Measurements from ENCODE around the gene SCN2B.

The SCN2B gene

GRCh38 chr11:118167906-118168305 is 8.5 kb downstream of the SCN2B start:
- no peaks in the 10 kb centered on the region for H3K79me2 ChIP-seq (ENCODE audit: insufficient read depth, low read length)
- peaks cover 8% of the 10 kb centered on the region for H3K4me1 ChIP-seq (ENCODE audit: insufficient read depth, low read length)
- no peak for ATAC-seq (ENCODE audit: insufficient read depth, low read depth)
- no peaks in the 10 kb centered on the region for H3K36me3 ChIP-seq (ENCODE audit: insufficient read depth, low read length)
- no peak overlapping the region for H3K9ac ChIP-seq (ENCODE audit: low read depth, low read length)
- no peaks in the 10 kb centered on the region for H3K9me3 ChIP-seq (ENCODE audit: insufficient read depth, low read length, severe bottlenecking)
- no peak for DNase-seq
- no peak overlapping the region for H3K27ac ChIP-seq (ENCODE audit: low read length)
- peaks cover 8% of the 10 kb centered on the region for H3K27me3 ChIP-seq (ENCODE audit: insufficient read depth, low read length, poor library complexity)
- no peaks in the 10 kb centered on the region; the same call in 1 of the 2 replicates for H4K20me1 ChIP-seq (ENCODE audit: insufficient read depth, low read length)
- TF ChIP-seq EZH2 (IDR thresholded peaks at IDR 0.05; ENCODE audit: borderline replicate concordance, low read depth, low read length, severe bottlenecking) (no peak), CTCF (IDR thresholded peaks at IDR 0.05; ENCODE audit: borderline replicate concordance, extremely low read depth, low read length, poor library complexity, severe bottlenecking) (no peak)
- H3K4me3 ChIP-seq (ENCODE audit: low read depth in 1 of 2, low read length in 2 of 2): no peak overlapping the region
- H2AFZ ChIP-seq (ENCODE audit: low read depth, low read length): no peak overlapping the region
- no peak overlapping the region for H3K4me2 ChIP-seq (ENCODE audit: insufficient read depth, low read length)

DNA sequence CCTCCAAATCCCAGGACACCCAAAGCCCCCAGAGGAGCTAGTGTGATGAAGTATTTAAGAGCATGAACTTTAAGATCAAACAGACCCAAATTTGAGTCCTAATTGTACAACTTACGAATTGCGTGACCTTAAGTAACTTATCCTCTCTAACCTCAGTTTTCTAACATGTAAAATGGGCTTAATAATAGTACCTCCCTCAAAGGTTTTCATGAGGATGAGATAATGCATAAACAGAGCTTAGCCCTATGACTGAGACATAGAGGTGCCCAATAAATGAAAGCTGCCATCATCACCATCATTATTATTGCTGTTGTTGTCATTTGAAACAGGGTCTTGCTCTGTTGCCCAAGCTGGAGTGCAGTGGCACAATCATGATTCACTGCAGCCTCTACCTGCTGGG is 9.2 kb downstream of the SCN2B start:
- Histone ChIP-seq H3K4me1 (ENCODE audit: insufficient read depth, low read length) (peaks cover 8% of the 10 kb centered on the region), H3K4me3 (ENCODE audit: low read depth in 1 of 2, low read length in 2 of 2) (no peak overlapping the region), H3K36me3 (ENCODE audit: insufficient read depth, low read length) (no peaks in the 10 kb centered on the region), H3K27me3 (ENCODE audit: insufficient read depth, low read length, poor library complexity) (peaks cover 14% of the 10 kb centered on the region), H4K20me1 (ENCODE audit: insufficient read depth, low read length) (no peaks in the 10 kb centered on the region; the same call in 1 of the 2 replicates), H3K9me3 (ENCODE audit: insufficient read depth, low read length, severe bottlenecking) (no peaks in the 10 kb centered on the region), H3K79me2 (ENCODE audit: insufficient read depth, low read length) (no peaks in the 10 kb centered on the region), H3K9ac (ENCODE audit: low read depth, low read length) (no peak overlapping the region), H3K27ac (ENCODE audit: low read length) (no peak overlapping the region), H3K4me2 (ENCODE audit: insufficient read depth, low read length) (no peak overlapping the region), H2AFZ (ENCODE audit: low read depth, low read length) (no peak overlapping the region)
- DNase-seq (no peak), ATAC-seq (ENCODE audit: insufficient read depth, low read depth) (no peak)
- TF ChIP-seq CTCF (IDR thresholded peaks at IDR 0.05; ENCODE audit: borderline replicate concordance, extremely low read depth, low read length, poor library complexity, severe bottlenecking): no peak
- TF ChIP-seq EZH2 (IDR thresholded peaks at IDR 0.05; ENCODE audit: borderline replicate concordance, low read depth, low read length, severe bottlenecking): no peak

DNA sequence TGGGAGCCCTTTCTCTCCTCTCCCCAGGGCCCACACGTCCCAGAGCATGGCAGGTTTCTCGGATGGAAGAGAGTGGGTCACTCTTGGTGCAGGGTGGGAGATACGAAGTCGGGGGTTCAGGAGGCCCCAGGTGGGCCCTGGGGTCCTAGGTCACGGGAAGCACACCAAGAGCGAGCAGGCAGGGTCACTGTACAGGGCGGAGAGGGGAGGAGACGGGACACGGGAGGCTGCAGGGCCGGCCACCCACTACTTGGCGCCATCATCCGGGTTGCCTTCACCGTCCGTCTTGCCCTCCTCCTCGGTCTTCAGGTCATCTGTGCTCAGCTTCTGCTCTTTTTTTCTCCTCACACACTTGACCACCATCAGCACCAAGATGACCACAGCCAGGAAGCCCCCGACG is 9.8 kb downstream of the SCN2B start:
- Histone ChIP-seq H3K9me3 (ENCODE audit: insufficient read depth, low read length, severe bottlenecking) (no peaks in the 10 kb centered on the region), H3K36me3 (ENCODE audit: insufficient read depth, low read length) (no peaks in the 10 kb centered on the region), H3K9ac (ENCODE audit: low read depth, low read length) (no peak overlapping the region), H3K27me3 (ENCODE audit: insufficient read depth, low read length, poor library complexity) (peaks cover 18% of the 10 kb centered on the region), H3K4me3 (ENCODE audit: low read depth in 1 of 2, low read length in 2 of 2) (no peak overlapping the region), H3K4me2 (ENCODE audit: insufficient read depth, low read length) (no peak overlapping the region), H2AFZ (ENCODE audit: low read depth, low read length) (no peak overlapping the region), H3K4me1 (ENCODE audit: insufficient read depth, low read length) (peaks cover 4% of the 10 kb centered on the region), H3K27ac (ENCODE audit: low read length) (no peak overlapping the region), H4K20me1 (ENCODE audit: insufficient read depth, low read length) (no peaks in the 10 kb centered on the region; the same call in 1 of the 2 replicates), H3K79me2 (ENCODE audit: insufficient read depth, low read length) (no peaks in the 10 kb centered on the region)
- no peak for ATAC-seq (ENCODE audit: insufficient read depth, low read depth)
- DNase-seq: no peak
- TF ChIP-seq EZH2 (IDR thresholded peaks at IDR 0.05; ENCODE audit: borderline replicate concordance, low read depth, low read length, severe bottlenecking) (no peak), CTCF (IDR thresholded peaks at IDR 0.05; ENCODE audit: borderline replicate concordance, extremely low read depth, low read length, poor library complexity, severe bottlenecking) (no peak)

DNA sequence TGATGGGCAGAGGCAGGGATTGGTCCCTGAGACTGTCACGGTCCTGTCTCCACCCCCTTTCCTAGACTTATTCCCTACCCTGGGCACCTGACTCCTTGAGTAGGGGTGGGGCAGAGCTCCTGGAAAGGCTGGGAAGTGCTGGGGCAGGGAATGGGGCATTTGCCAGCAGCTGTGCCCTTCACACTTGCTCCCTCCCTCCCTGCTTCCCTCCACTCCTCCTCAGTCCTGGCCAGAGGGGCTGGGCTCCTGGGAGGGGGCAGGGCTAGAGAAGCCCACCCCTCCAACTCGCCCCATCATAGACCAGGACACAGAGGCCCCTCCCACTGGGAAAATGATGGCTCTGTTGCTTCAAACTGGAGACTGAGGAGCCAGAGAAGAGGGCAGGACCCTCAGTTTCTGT is 11.6 kb downstream of the SCN2B start:
- Histone ChIP-seq H3K9ac (ENCODE audit: low read depth, low read length) (no peak overlapping the region), H3K79me2 (ENCODE audit: insufficient read depth, low read length) (no peaks in the 10 kb centered on the region), H3K27ac (ENCODE audit: low read length) (no peak overlapping the region), H3K9me3 (ENCODE audit: insufficient read depth, low read length, severe bottlenecking) (no peaks in the 10 kb centered on the region), H3K27me3 (ENCODE audit: insufficient read depth, low read length, poor library complexity) (peaks cover 26% of the 10 kb centered on the region), H3K4me1 (ENCODE audit: insufficient read depth, low read length) (no peaks in the 10 kb centered on the region), H4K20me1 (ENCODE audit: insufficient read depth, low read length) (no peaks in the 10 kb centered on the region), H2AFZ (ENCODE audit: low read depth, low read length) (no peak overlapping the region), H3K36me3 (ENCODE audit: insufficient read depth, low read length) (no peaks in the 10 kb centered on the region), H3K4me2 (ENCODE audit: insufficient read depth, low read length) (no peak overlapping the region), H3K4me3 (ENCODE audit: low read depth in 1 of 2, low read length in 2 of 2) (no peak overlapping the region)
- TF ChIP-seq EZH2 (IDR thresholded peaks at IDR 0.05; ENCODE audit: borderline replicate concordance, low read depth, low read length, severe bottlenecking) (no peak), CTCF (IDR thresholded peaks at IDR 0.05; ENCODE audit: borderline replicate concordance, extremely low read depth, low read length, poor library complexity, severe bottlenecking) (no peak)
- no peak for DNase-seq
- ATAC-seq (ENCODE audit: insufficient read depth, low read depth): no peak

Data from DND-41 (cell line).